NCI-H1105 (cell line): Measurements from ENCODE around the gene VPREB1.
"Not testable (repeated sequence)": the region's sequence is repeated elsewhere in the genome, so short reads cannot be mapped to it uniquely, and the experiment has no call there.

Source experiments
- DNase-seq: peaks from one replicate; lab custom pipeline; 2025; lab: John Stamatoyannopoulos, UW

Gene VPREB1

GRCh38 chr22:22214819-22215329 lies 29.7 kb upstream of the VPREB1 start:
- no peak for DNase-seq

GRCh38 chr22:22215659-22216449 lies 28.7 kb upstream of the VPREB1 start:
- no peak for DNase-seq

GRCh38 chr22:22216450-22216959 lies 28.1 kb upstream of the VPREB1 start:
- DNase-seq, result no peak

- no peak for DNase-seq
Measured at GRCh38 chr22:22218302-22218701, 26.3 kb upstream of the VPREB1 start.

- no peak for DNase-seq
Measured at GRCh38 chr22:22219140-22219996, 25.2 kb upstream of the VPREB1 start.

- not testable (repeated sequence) for DNase-seq
Measured at GRCh38 chr22:22221043-22221442, 23.5 kb upstream of the VPREB1 start.

- DNase-seq, result no peak
Measured at GRCh38 chr22:22226448-22227187, 18.0 kb upstream of the VPREB1 start.

- DNase-seq, result no peak
Measured at GRCh38 chr22:22228421-22228820, 16.2 kb upstream of the VPREB1 start.

- no peak for DNase-seq
Measured at GRCh38 chr22:22228921-22229320, 15.7 kb upstream of the VPREB1 start.

- no peak for DNase-seq
Measured at GRCh38 chr22:22229683-22230420, 14.7 kb upstream of the VPREB1 start.

- no peak for DNase-seq
Measured at GRCh38 chr22:22230438-22230837, 14.1 kb upstream of the VPREB1 start.

GRCh38 chr22:22233081-22233480 lies 11.5 kb upstream of the VPREB1 start:
- no peak for DNase-seq

GRCh38 chr22:22235558-22235957 lies 9.0 kb upstream of the VPREB1 start:
- no peak for DNase-seq

GRCh38 chr22:22237521-22237920 lies 7.1 kb upstream of the VPREB1 start:
- no peak for DNase-seq

- DNase-seq, result no peak
Measured at GRCh38 chr22:22239311-22239939, 5.2 kb upstream of the VPREB1 start.

- no peak for DNase-seq
Measured at GRCh38 chr22:22241554-22241898, 3.1 kb upstream of the VPREB1 start.

- no peak for DNase-seq
Measured at GRCh38 chr22:22242488-22242887, 2.1 kb upstream of the VPREB1 start.

- DNase-seq, result no peak
Measured at GRCh38 chr22:22243033-22243680, 1.4 kb upstream of the VPREB1 start.

- no peak for DNase-seq
Measured at GRCh38 chr22:22245256-22245909, 797 bp downstream of the VPREB1 start.
